Neuronal stem cell (in vitro differentiated cells): ENCODE measurements around the gene FGF21.
A peak's percentile ranks its signal among the peaks of the same experiment; 100 is the strongest.
"Not testable (repeated sequence)": the region's sequence is repeated elsewhere in the genome, so short reads cannot be mapped to it uniquely, and the experiment has no call there.

Experiments
- DNase-seq: peaks from one replicate; pipeline ENCODE4 v3.0.0-alpha.2; 2013; ENCODE audit warnings: low spot score
- H2AFZ ChIP-seq: one replicate; pipeline ENCODE4 v1.6.1; 2013; ENCODE audit warnings: mild to moderate bottlenecking, low read length, inconsistent platforms
- H2AK5ac ChIP-seq: 2 replicates; pipeline ENCODE4 v1.6.1; 2013; ENCODE audit warnings: low read depth, mild to moderate bottlenecking, inconsistent platforms, low read length, moderate library complexity, mixed read lengths
- H2BK120ac ChIP-seq: 2 replicates; pipeline ENCODE4 v1.6.1; 2013; ENCODE audit warnings: low read depth, mild to moderate bottlenecking, inconsistent platforms, low read length, moderate library complexity, mixed read lengths
- H2BK12ac ChIP-seq: one replicate; pipeline ENCODE4 v1.6.1; 2013; ENCODE audit warnings: low read length, inconsistent platforms
- H2BK15ac ChIP-seq: 2 replicates; pipeline ENCODE4 v1.6.1; 2013; ENCODE audit warnings: mild to moderate bottlenecking, low read length, inconsistent platforms, mixed read lengths
- H2BK5ac ChIP-seq: one replicate; pipeline ENCODE4 v1.6.1; 2013; ENCODE audit warnings: inconsistent platforms, mild to moderate bottlenecking, low read length, moderate library complexity
- H3K14ac ChIP-seq: one replicate; pipeline ENCODE4 v1.6.1; 2013; ENCODE audit warnings: low read length, inconsistent platforms
- H3K18ac ChIP-seq: 2 replicates; pipeline ENCODE4 v1.6.1; 2013; ENCODE audit warnings: low read length, inconsistent platforms
- H3K23ac ChIP-seq: 2 replicates; pipeline ENCODE4 v1.6.1; 2013; ENCODE audit warnings: low read depth, mild to moderate bottlenecking, mixed read lengths, low read length, inconsistent platforms; ENCODE audit not compliant: poor library complexity
- H3K27ac ChIP-seq: replicated peaks from 3 replicates; pipeline ENCODE4 v1.5.1; 2013; ENCODE audit warnings: low read length, inconsistent platforms
- H3K27me3 ChIP-seq, 3 experiments: 2 replicates each; pipeline ENCODE4 v1.6.1; 2013; ENCODE audit warnings: low read length in 3 of 3, mild to moderate bottlenecking in 2 of 3, inconsistent platforms in 1 of 3, low read depth in 1 of 3, mixed read lengths in 1 of 3, moderate library complexity in 1 of 3; ENCODE audit not compliant: control insufficient read depth in 3 of 3, insufficient read depth in 3 of 3
- H3K36me3 ChIP-seq, 2 donors: replicated peaks in 1 of 2; 2 replicates each; pipeline ENCODE4 v1.6.1; 2013; ENCODE audit warnings: low read length in 2 of 2; ENCODE audit not compliant: control insufficient read depth in 2 of 2, insufficient read depth in 2 of 2
- H3K4ac ChIP-seq: 2 replicates; pipeline ENCODE4 v1.6.1; 2013; ENCODE audit warnings: inconsistent platforms, mild to moderate bottlenecking, low read length, moderate library complexity
- H3K4me1 ChIP-seq, 2 donors: 1 replicate in 1 of 2; 2 replicates in 1 of 2; pipeline ENCODE4 v1.6.1; 2013; ENCODE audit warnings: low read length in 2 of 2, low read depth in 1 of 2; ENCODE audit not compliant: control insufficient read depth in 2 of 2, insufficient read depth in 1 of 2
- H3K4me2 ChIP-seq: one replicate; pipeline ENCODE4 v1.6.1; 2013; ENCODE audit warnings: mild to moderate bottlenecking, low read length, inconsistent platforms; ENCODE audit not compliant: insufficient read depth, poor library complexity, severe bottlenecking
- H3K4me3 ChIP-seq, 2 donors: 2 replicates each; pipeline ENCODE4 v1.5.1; 2013; ENCODE audit warnings: low read length in 2 of 2, mild to moderate bottlenecking in 2 of 2, inconsistent platforms in 1 of 2, moderate library complexity in 1 of 2
- H3K79me1 ChIP-seq: one replicate; pipeline ENCODE4 v1.6.1; 2013; ENCODE audit warnings: low read depth, mild to moderate bottlenecking, inconsistent platforms, low read length, moderate library complexity
- H3K9ac ChIP-seq: one replicate; pipeline ENCODE4 v1.6.1; 2013; ENCODE audit warnings: mild to moderate bottlenecking, low read depth, low read length, inconsistent platforms; ENCODE audit not compliant: poor library complexity
- H3K9me3 ChIP-seq, 2 donors: replicated peaks in 1 of 2; 2 replicates each; pipeline versions ENCODE3 to v1.6.1; 2013; ENCODE audit warnings: low read length in 2 of 2, mild to moderate bottlenecking in 2 of 2, inconsistent platforms in 1 of 2, low read depth in 1 of 2, mixed read lengths in 1 of 2, moderate library complexity in 1 of 2; ENCODE audit not compliant: control insufficient read depth in 2 of 2, insufficient read depth in 1 of 2
- H4K8ac ChIP-seq: one replicate; pipeline ENCODE4 v1.6.1; 2013; ENCODE audit warnings: low read depth, mild to moderate bottlenecking, inconsistent platforms, low read length, moderate library complexity
- H4K91ac ChIP-seq: one replicate; pipeline ENCODE4 v1.6.1; 2013; ENCODE audit warnings: low read length, low read depth, mild to moderate bottlenecking, inconsistent platforms; ENCODE audit not compliant: poor library complexity
- WGBS, 2 donors: extraction: QIAGEN DNeasy Blood & Tissue Kit; methylation state at CpG; one replicate each; pipeline ENCODE4 v1.1.7; 2013; ENCODE audit warnings: missing lambda C conversion rate in 2 of 2, mixed read lengths in 1 of 2; ENCODE audit not compliant: insufficient read length in 2 of 2, insufficient replicate concordance in 1 of 2; ENCODE audit errors: extremely low coverage in 2 of 2; 5-methylcytosine and 5-hydroxymethylcytosine counted together

The FGF21 gene

GRCh38 chr19:48780631-48781391, 25.5 kb downstream of the FGF21 start:
- Histone ChIP-seq H2BK120ac (no peak overlapping the region), H3K9me3 (no peaks in the 10 kb centered on the region), H2AFZ (peak overlapping the region; percentile 81), H2BK5ac (no peak overlapping the region), H4K91ac (no peak overlapping the region), H3K14ac (no peak overlapping the region), H3K4me1 (peaks cover 0 to 2% of the 10 kb centered on the region in 2 donors), H3K27ac (no peak overlapping the region), H3K18ac (no peak overlapping the region), H3K23ac (no peak overlapping the region), H2BK12ac (no peak overlapping the region), H3K4me3 (no peak overlapping the region), H3K36me3 (no peaks in the 10 kb centered on the region), H2BK15ac (no peak overlapping the region), H3K79me1 (no peaks in the 10 kb centered on the region), H3K4ac (no peak overlapping the region), H2AK5ac (no peak overlapping the region), H3K9ac (no peak overlapping the region), H3K27me3 (peaks cover 0 to 3% (median 0%) of the 10 kb centered on the region in 3 experiments), H4K8ac (no peak overlapping the region), H3K4me2 (no peak overlapping the region)
- WGBS, 2 donors: no CpG with 5 or more reads among the region's 14 CpGs
- no peak for DNase-seq

- DNase-seq: no peak
- no CpG with 5 or more reads among the region's 5 CpGs for WGBS, 2 donors
Observed at GRCh38 chr19:48784527-48784926, 29.2 kb downstream of the FGF21 start.

GRCh38 chr19:48786422-48786821, 31.1 kb downstream of the FGF21 start:
- H2AFZ ChIP-seq, H3K27ac ChIP-seq, H3K4me2 ChIP-seq, H3K4me1 ChIP-seq, H2BK15ac ChIP-seq, H2BK120ac ChIP-seq, H3K9ac ChIP-seq, H3K4ac ChIP-seq, H3K36me3 ChIP-seq, H3K27me3 ChIP-seq, H3K4me3 ChIP-seq, H3K23ac ChIP-seq, DNase-seq, H2BK5ac ChIP-seq, H4K8ac ChIP-seq, H2BK12ac ChIP-seq, H3K79me1 ChIP-seq, H3K14ac ChIP-seq, H4K91ac ChIP-seq, H2AK5ac ChIP-seq, H3K9me3 ChIP-seq, H3K18ac ChIP-seq: not testable (repeated sequence)
- no CpG with 5 or more reads among the region's 7 CpGs for WGBS, 2 donors

More at GRCh38 chr19:48784527-48784926, 29.2 kb downstream of the FGF21 start:
- Histone ChIP-seq H2BK12ac (no peak overlapping the region), H3K4me2 (no peak overlapping the region), H3K9me3 (no peaks in the 10 kb centered on the region), H2AK5ac (no peak overlapping the region), H2BK15ac (no peak overlapping the region), H3K4me1 (peaks cover 0 to 2% of the 10 kb centered on the region in 2 donors), H2BK5ac (no peak overlapping the region), H3K79me1 (no peaks in the 10 kb centered on the region), H3K4ac (no peak overlapping the region), H2AFZ (no peak overlapping the region), H3K14ac (no peak overlapping the region), H4K8ac (no peak overlapping the region), H3K27ac (no peak overlapping the region), H3K27me3 (no peaks in the 10 kb centered on the region), H4K91ac (no peak overlapping the region), H3K9ac (no peak overlapping the region), H3K36me3 (no peaks in the 10 kb centered on the region), H2BK120ac (no peak overlapping the region), H3K18ac (no peak overlapping the region), H3K23ac (no peak overlapping the region), H3K4me3 (no peak overlapping the region)

- H3K9me3 ChIP-seq, H3K18ac ChIP-seq, H3K27ac ChIP-seq, H3K36me3 ChIP-seq, H2BK5ac ChIP-seq, H3K23ac ChIP-seq, DNase-seq, H3K27me3 ChIP-seq, H2BK12ac ChIP-seq, H3K4ac ChIP-seq, H4K8ac ChIP-seq, H2BK15ac ChIP-seq, H2AK5ac ChIP-seq, H4K91ac ChIP-seq, H3K14ac ChIP-seq, H2AFZ ChIP-seq, H3K4me2 ChIP-seq, H3K79me1 ChIP-seq, H3K4me3 ChIP-seq, H2BK120ac ChIP-seq, H3K4me1 ChIP-seq: not testable (repeated sequence)
- no CpG with 5 or more reads among the region's 9 CpGs for WGBS, 2 donors
- peak overlapping the region; percentile 63 for H3K9ac ChIP-seq
Observed at GRCh38 chr19:48787331-48787730, 32.0 kb downstream of the FGF21 start.
